Naive thymus-derived CD4-positive, alpha-beta T cell (primary cell): ENCODE data around the gene LRRC4C. TPM values are rescaled to one million over a fixed set of nuclear protein-coding genes. Genes with fewer than 3 reads are reported as not detected.

Experiments
- ATAC-seq: fragments of 150-1000 bp; cut with Tn5 transposase; 2 replicates; pipeline ENCODE4 v1.10.0; 2021; ENCODE audit warnings: mild to moderate bottlenecking, moderate library complexity
- CTCF ChIA-PET: fragments of 350-600 bp; sonication (Branson Sonifier 250); formaldehyde crosslinking; loops from one replicate; lab custom pipeline; 2021; ENCODE audit warnings: antibody characterized with exemption; lab: Charles Lee
- POLR2A ChIA-PET: fragments of 350-600 bp; sonication (Branson Sonifier 250); formaldehyde crosslinking; loops from one replicate; lab custom pipeline; 2021; ENCODE audit warnings: antibody characterized with exemption, inconsistent platforms; lab: Charles Lee
- DNase-seq, 9 donors: peaks; one replicate each; pipeline versions ENCODE4 v3.0.0 to v3.0.0-alpha.2; 2020 to 2022; ENCODE audit warnings: mixed read lengths in 1 of 9
- H3K27ac ChIP-seq: one replicate; pipeline ENCODE4 v1.7.0; 2013; ENCODE audit warnings: mild to moderate bottlenecking, low read depth, low read length, moderate library complexity
- H3K27me3 ChIP-seq, 2 donors: one replicate each; pipeline ENCODE4 v1.7.0; 2013; ENCODE audit warnings: low read length in 2 of 2, mild to moderate bottlenecking in 2 of 2, moderate library complexity in 2 of 2; ENCODE audit not compliant: control insufficient read depth in 2 of 2, insufficient read depth in 2 of 2
- H3K36me3 ChIP-seq, 3 experiments: 1 replicate in 2 of 3; 2 replicates in 1 of 3; pipeline ENCODE4 v1.7.0; 2013; ENCODE audit warnings: low read length in 3 of 3, mild to moderate bottlenecking in 3 of 3, moderate library complexity in 1 of 3; ENCODE audit not compliant: insufficient read depth in 3 of 3, control insufficient read depth in 2 of 3
- H3K4me1 ChIP-seq, 2 donors: one replicate each; pipeline ENCODE4 v1.7.0; 2013; ENCODE audit warnings: low read length in 2 of 2, mild to moderate bottlenecking in 2 of 2, moderate library complexity in 1 of 2; ENCODE audit not compliant: control insufficient read depth in 2 of 2, insufficient read depth in 2 of 2
- H3K4me3 ChIP-seq: 2 replicates; pipeline ENCODE4 v1.7.0; 2013; ENCODE audit warnings: mild to moderate bottlenecking, low read length
- H3K9me3 ChIP-seq, 3 experiments: 1 replicate in 2 of 3; 2 replicates in 1 of 3; pipeline ENCODE4 v1.7.0; 2013; ENCODE audit warnings: low read length in 3 of 3; ENCODE audit not compliant: control insufficient read depth in 2 of 3
- H3K27ac Mint-ChIP-seq, 9 donors: one replicate each; pipeline ENCODE4 v1.8.0; 2020 to 2022; ENCODE audit warnings: mixed read lengths in 9 of 9, mild to moderate bottlenecking in 8 of 9, moderate library complexity in 5 of 9, inconsistent platforms in 2 of 9
- H3K27me3 Mint-ChIP-seq, 5 donors: one replicate each; pipeline ENCODE4 v1.8.0; 2021 to 2022; ENCODE audit warnings: mixed read lengths in 5 of 5, mild to moderate bottlenecking in 1 of 5
- H3K36me3 Mint-ChIP-seq, 5 donors: one replicate each; pipeline ENCODE4 v1.8.0; 2020 to 2022; ENCODE audit warnings: mixed read lengths in 5 of 5, mild to moderate bottlenecking in 3 of 5, inconsistent platforms in 1 of 5
- H3K4me1 Mint-ChIP-seq, 7 donors: one replicate each; pipeline ENCODE4 v1.8.0; 2020 to 2022; ENCODE audit warnings: mixed read lengths in 7 of 7, mild to moderate bottlenecking in 3 of 7, inconsistent platforms in 1 of 7
- H3K4me3 Mint-ChIP-seq, 10 donors: one replicate each; pipeline ENCODE4 v1.8.0; 2020 to 2022; ENCODE audit warnings: mild to moderate bottlenecking in 10 of 10, mixed read lengths in 10 of 10, moderate library complexity in 6 of 10, inconsistent platforms in 2 of 10
- H3K9me3 Mint-ChIP-seq, 11 donors: one replicate each; pipeline ENCODE4 v1.8.0; 2020 to 2022; ENCODE audit warnings: mixed read lengths in 11 of 11, mild to moderate bottlenecking in 4 of 11, inconsistent platforms in 1 of 11, moderate library complexity in 1 of 11
- intact Hi-C, 2 donors: fragments of 100-400 bp; cut with micrococcal nuclease; formaldehyde crosslinking; loops; one replicate each; pipeline ENCODE4 v1.15.1; 2023
- polyA plus RNA-seq, 2 donors: library from polyadenylated mRNA; unstranded; fragments of 300-500 nt; fragmentation: Illumina TruSeq; gene quantifications; one replicate each; pipeline ENCODE4 v1.2.3, GENCODE V29; 2021
- total RNA-seq, 6 experiments: library from RNA in 5 of 6; stranded (reverse) in 5 of 6; gene quantifications; 1 replicate in 5 of 6; 2 replicates in 1 of 6; pipeline ENCODE4 v1.2.3 and lab custom pipeline; 2021 to 2026

Gene LRRC4C
- total and polyA plus RNA-seq, 7 experiments from 2014 or later: not detected

DNA sequence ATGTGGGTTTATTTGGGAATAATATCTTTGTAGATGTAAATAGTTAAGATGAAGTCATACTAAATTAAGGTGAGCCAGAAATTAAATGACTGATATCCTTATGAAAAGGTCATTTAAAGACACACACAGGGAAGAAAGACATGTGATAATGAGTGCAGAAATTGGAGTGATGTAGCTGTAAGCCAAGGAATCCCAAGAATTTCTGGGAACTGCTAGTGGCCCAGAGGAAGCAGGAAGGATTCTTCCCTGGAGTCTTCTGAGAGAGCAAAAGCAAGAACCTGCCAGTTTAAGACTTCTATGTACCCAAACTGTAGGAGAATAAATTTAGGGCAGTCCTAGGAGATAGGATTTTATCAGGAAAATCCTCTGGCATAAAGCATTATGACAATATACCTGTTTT is 66.9 kb downstream of the LRRC4C start:
- no peaks in the 10 kb centered on the region for H3K4me1 ChIP-seq
- ATAC-seq (no peak), DNase-seq (no peak)
- POLR2A ChIA-PET: no interaction called here
- H3K27me3 ChIP-seq: no peaks in the 10 kb centered on the region
- peaks cover 0 to 29% (median 7%) of the 10 kb centered on the region in 11 donors for H3K9me3 Mint-ChIP-seq
- intact Hi-C loops: no loop called here
- no peak overlapping the region for H3K27ac ChIP-seq
- H3K27me3 Mint-ChIP-seq: no peaks in the 10 kb centered on the region
- no peaks in the 10 kb centered on the region for H3K9me3 ChIP-seq
- no peak overlapping the region for H3K4me3 ChIP-seq
- H3K36me3 ChIP-seq: no peaks in the 10 kb centered on the region
- H3K27ac Mint-ChIP-seq: no peak overlapping the region
- H3K4me1 Mint-ChIP-seq: no peaks in the 10 kb centered on the region
- no peaks in the 10 kb centered on the region for H3K36me3 Mint-ChIP-seq
- CTCF ChIA-PET: no interaction called here
- no peak overlapping the region for H3K4me3 Mint-ChIP-seq

DNA sequence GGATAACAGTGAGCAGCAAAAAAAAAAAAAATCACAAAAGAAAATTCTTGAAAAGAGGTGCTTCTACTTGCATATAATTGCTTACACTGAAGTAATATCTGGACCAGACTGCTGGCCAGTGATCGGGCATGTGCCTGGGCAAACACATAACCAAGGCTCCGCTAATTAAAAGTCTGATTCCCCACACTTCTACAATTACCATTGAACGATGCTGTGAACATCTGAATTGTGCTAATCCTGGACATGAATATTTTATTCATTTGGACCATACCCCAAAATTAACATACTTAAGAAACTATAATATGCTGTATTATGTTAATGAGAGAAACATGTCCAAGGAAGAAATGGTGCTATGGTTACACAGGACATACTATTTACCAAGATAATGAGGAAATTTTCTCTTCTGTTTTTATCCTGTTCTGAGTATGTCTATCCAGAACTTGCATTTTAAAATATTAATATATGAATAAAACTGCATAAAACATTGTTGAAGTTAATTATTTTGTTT is 69.8 kb downstream of the LRRC4C start:
- Histone ChIP-seq H3K4me1 (no peaks in the 10 kb centered on the region), H3K36me3 (no peaks in the 10 kb centered on the region), H3K27ac (no peak overlapping the region), H3K9me3 (peaks cover 0 to 3% (median 0%) of the 10 kb centered on the region in 3 experiments), H3K4me3 (no peak overlapping the region), H3K27me3 (no peaks in the 10 kb centered on the region)
- POLR2A ChIA-PET: no interaction called here
- CTCF ChIA-PET: no interaction called here
- ATAC-seq (no peak), DNase-seq (no peak)
- Mint-ChIP-seq H3K27me3 (no peaks in the 10 kb centered on the region), H3K4me3 (no peak overlapping the region), H3K9me3 (peaks cover 0 to 29% (median 6%) of the 10 kb centered on the region in 11 donors), H3K4me1 (no peaks in the 10 kb centered on the region), H3K36me3 (no peaks in the 10 kb centered on the region), H3K27ac (no peak overlapping the region)
- intact Hi-C loops: no loop called here

DNA sequence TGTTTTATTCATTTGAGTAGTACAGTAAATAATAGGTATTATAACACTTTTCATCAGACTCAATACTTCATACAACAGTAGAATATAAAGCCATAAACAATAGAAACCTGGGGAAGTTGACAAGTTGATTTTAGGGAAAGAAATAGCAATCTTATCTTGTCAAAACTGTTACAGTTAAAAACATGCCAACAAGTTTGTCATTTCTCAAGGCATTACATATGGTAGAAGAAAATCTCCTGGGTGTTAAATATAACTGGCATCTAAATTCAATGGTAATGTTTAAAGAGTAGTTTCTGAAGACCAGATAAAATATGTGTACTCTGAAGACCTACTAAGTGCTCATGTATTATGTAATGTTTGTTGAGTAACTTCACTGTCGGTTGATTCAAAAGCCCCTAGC is 75.1 kb downstream of the LRRC4C start:
- CTCF ChIA-PET: no interaction called here
- intact Hi-C loops: no loop called here
- H3K27ac Mint-ChIP-seq: no peak overlapping the region
- H3K4me1 Mint-ChIP-seq: no peaks in the 10 kb centered on the region
- H3K4me3 Mint-ChIP-seq: no peak overlapping the region
- H3K9me3 Mint-ChIP-seq: peaks cover 0 to 21% (median 5%) of the 10 kb centered on the region in 11 donors
- H3K27ac ChIP-seq: no peak overlapping the region
- peaks cover 0 to 3% (median 0%) of the 10 kb centered on the region in 3 experiments for H3K9me3 ChIP-seq
- no peaks in the 10 kb centered on the region for H3K36me3 ChIP-seq
- ATAC-seq (no peak), DNase-seq (no peak)
- H3K27me3 Mint-ChIP-seq: no peaks in the 10 kb centered on the region
- no peaks in the 10 kb centered on the region for H3K4me1 ChIP-seq
- no peak overlapping the region for H3K4me3 ChIP-seq
- no peaks in the 10 kb centered on the region for H3K27me3 ChIP-seq
- POLR2A ChIA-PET: no interaction called here
- H3K36me3 Mint-ChIP-seq: no peaks in the 10 kb centered on the region

DNA sequence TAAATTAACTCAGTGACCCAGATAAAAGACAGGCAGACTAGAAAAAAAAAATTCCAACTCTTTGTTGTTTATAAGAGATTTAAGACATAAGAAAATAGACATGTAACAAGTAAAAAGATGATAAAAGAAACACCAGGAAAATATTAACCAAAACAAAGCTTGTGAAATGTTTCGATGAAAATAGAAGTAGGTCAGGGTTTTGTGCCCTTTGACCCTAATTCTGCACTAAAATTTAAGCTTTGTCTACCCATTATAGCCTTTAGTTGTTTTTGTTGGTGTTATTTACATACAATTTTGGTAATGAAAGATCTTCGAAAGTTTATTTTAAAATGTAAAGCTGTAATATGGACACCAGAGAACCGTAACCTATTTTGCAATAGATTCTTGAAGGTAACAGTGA is 75.7 kb downstream of the LRRC4C start:
- Histone ChIP-seq H3K36me3 (no peaks in the 10 kb centered on the region), H3K27ac (no peak overlapping the region), H3K4me3 (no peak overlapping the region), H3K27me3 (no peaks in the 10 kb centered on the region), H3K9me3 (peaks cover 0 to 3% (median 0%) of the 10 kb centered on the region in 3 experiments), H3K4me1 (no peaks in the 10 kb centered on the region)
- DNase-seq: no peak
- Mint-ChIP-seq H3K4me1 (no peaks in the 10 kb centered on the region), H3K27me3 (no peaks in the 10 kb centered on the region), H3K4me3 (no peak overlapping the region), H3K9me3 (peaks cover 0 to 21% (median 5%) of the 10 kb centered on the region in 11 donors), H3K27ac (no peak overlapping the region), H3K36me3 (no peaks in the 10 kb centered on the region)
- intact Hi-C loops: no loop called here
- no peak for ATAC-seq
- ChIA-PET CTCF (no interaction called here), POLR2A (no interaction called here)

DNA sequence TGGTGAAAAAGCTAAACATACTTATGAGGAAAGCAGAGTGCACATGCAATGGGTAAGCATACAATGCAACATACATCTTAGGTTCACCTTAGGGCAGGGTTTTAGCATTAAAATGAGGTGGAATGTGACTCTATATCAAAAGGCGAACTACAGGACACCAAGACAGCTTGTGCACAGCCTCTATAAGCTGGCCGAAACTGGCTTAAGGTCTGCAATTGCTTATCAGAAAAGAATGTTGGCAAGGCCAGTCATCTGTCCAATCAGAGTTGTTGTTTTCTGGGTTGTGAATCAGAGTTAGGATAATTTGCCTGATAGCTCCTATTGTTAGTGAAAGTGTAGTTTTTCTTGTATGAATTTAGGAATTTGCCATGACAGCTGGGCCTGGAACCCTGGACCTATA is 76.5 kb downstream of the LRRC4C start:
- Histone ChIP-seq H3K4me3 (no peak overlapping the region), H3K36me3 (no peaks in the 10 kb centered on the region), H3K27ac (no peak overlapping the region), H3K27me3 (no peaks in the 10 kb centered on the region), H3K4me1 (no peaks in the 10 kb centered on the region), H3K9me3 (peaks cover 0 to 3% (median 0%) of the 10 kb centered on the region in 3 experiments)
- H3K36me3 Mint-ChIP-seq: no peaks in the 10 kb centered on the region
- no peak overlapping the region for H3K27ac Mint-ChIP-seq
- intact Hi-C loops: no loop called here
- no peak overlapping the region for H3K4me3 Mint-ChIP-seq
- DNase-seq (no peak), ATAC-seq (no peak)
- no peaks in the 10 kb centered on the region for H3K4me1 Mint-ChIP-seq
- peaks cover 1 to 19% (median 5%) of the 10 kb centered on the region in 11 donors for H3K9me3 Mint-ChIP-seq
- ChIA-PET POLR2A (no interaction called here), CTCF (no interaction called here)
- no peaks in the 10 kb centered on the region for H3K27me3 Mint-ChIP-seq

DNA sequence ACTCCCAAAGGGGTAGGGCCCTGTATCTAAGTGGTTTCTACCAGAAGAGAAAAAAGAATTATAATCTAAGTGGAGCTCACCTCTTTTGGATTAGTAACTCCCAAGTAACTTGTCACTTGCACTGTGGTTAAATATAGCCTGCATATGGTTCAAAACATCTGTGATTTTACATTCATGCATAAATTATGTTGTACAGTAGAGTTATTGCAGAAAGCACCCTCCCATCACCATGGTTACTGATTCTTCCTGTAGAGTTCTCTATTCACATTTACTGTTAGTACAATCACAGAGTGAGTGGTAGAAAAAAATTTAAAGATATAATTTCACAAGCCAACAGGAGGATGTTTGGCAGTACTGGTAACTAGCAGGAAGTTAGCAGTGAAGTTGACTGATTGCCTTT is 80.4 kb downstream of the LRRC4C start:
- no peaks in the 10 kb centered on the region for H3K4me1 Mint-ChIP-seq
- intact Hi-C loops: no loop called here
- CTCF ChIA-PET: no interaction called here
- H3K36me3 ChIP-seq: no peaks in the 10 kb centered on the region
- ATAC-seq: no peak
- H3K9me3 ChIP-seq: no peaks in the 10 kb centered on the region
- no peaks in the 10 kb centered on the region for H3K36me3 Mint-ChIP-seq
- no peak overlapping the region for H3K4me3 ChIP-seq
- POLR2A ChIA-PET: no interaction called here
- H3K27ac Mint-ChIP-seq: no peak overlapping the region
- no peak for DNase-seq
- peaks cover 0 to 14% (median 3%) of the 10 kb centered on the region in 11 donors for H3K9me3 Mint-ChIP-seq
- no peak overlapping the region for H3K27ac ChIP-seq
- H3K4me1 ChIP-seq: no peaks in the 10 kb centered on the region
- no peaks in the 10 kb centered on the region for H3K27me3 ChIP-seq
- H3K4me3 Mint-ChIP-seq: no peak overlapping the region
- no peaks in the 10 kb centered on the region for H3K27me3 Mint-ChIP-seq

DNA sequence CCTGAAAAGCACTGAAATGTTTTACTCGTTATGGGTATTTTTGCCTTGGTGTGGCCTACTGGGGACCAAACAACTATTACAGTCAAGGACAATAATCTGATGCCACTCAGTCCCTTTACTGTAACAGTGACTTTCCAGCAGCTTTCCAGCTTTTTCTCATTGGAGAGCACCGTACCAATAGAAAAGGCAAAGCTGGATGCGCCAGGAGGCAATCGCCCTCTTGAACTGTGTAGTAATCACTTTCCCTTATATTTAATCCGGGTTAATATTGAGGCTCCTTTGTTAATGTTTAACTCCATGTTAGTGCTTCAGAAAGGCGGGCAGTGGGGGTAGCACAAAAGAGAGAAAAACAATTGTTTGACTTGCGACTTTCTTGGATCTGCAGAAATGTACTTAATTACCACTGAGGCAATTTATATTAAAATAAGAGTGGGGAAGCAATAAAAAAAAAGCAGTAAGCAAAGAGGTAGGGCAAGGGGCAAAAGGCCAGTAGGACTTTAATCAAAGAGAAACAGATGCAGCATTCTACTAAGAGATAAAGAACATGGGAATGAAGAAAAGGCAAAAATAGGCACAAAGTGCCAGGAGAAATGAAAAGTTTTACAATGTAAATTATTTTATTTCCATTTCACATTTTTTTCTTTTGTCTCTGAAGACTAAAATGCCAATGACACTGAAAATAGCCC is 81.6 kb downstream of the LRRC4C start:
- ChIA-PET POLR2A (no interaction called here), CTCF (no interaction called here)
- Mint-ChIP-seq H3K4me1 (no peaks in the 10 kb centered on the region), H3K4me3 (no peak overlapping the region), H3K27me3 (no peaks in the 10 kb centered on the region), H3K27ac (no peak overlapping the region), H3K36me3 (no peaks in the 10 kb centered on the region), H3K9me3 (peaks cover 0 to 7% (median 2%) of the 10 kb centered on the region in 11 donors)
- H3K27ac ChIP-seq: no peak overlapping the region
- no peaks in the 10 kb centered on the region for H3K9me3 ChIP-seq
- H3K4me3 ChIP-seq: no peak overlapping the region
- no peaks in the 10 kb centered on the region for H3K36me3 ChIP-seq
- intact Hi-C loops: no loop called here
- H3K4me1 ChIP-seq: no peaks in the 10 kb centered on the region
- no peak for DNase-seq
- ATAC-seq: no peak
- H3K27me3 ChIP-seq: no peaks in the 10 kb centered on the region
